GM12872 (cell line): Measurements from ENCODE around the gene DOC2B.

Experiments used
- TF ChIP-seq, protein P1 (sequence below): IDR thresholded peaks from 3 replicates; pipeline ENCODE4 v1.5.1; 2011; ENCODE audit warnings: low read depth, mild to moderate bottlenecking, low read length, moderate library complexity; ENCODE audit not compliant: insufficient read depth

The DOC2B gene

GRCh38 chr17:214881-215331 lies 33.5 kb upstream of the DOC2B start:
- TF ChIP-seq, protein P1, sequence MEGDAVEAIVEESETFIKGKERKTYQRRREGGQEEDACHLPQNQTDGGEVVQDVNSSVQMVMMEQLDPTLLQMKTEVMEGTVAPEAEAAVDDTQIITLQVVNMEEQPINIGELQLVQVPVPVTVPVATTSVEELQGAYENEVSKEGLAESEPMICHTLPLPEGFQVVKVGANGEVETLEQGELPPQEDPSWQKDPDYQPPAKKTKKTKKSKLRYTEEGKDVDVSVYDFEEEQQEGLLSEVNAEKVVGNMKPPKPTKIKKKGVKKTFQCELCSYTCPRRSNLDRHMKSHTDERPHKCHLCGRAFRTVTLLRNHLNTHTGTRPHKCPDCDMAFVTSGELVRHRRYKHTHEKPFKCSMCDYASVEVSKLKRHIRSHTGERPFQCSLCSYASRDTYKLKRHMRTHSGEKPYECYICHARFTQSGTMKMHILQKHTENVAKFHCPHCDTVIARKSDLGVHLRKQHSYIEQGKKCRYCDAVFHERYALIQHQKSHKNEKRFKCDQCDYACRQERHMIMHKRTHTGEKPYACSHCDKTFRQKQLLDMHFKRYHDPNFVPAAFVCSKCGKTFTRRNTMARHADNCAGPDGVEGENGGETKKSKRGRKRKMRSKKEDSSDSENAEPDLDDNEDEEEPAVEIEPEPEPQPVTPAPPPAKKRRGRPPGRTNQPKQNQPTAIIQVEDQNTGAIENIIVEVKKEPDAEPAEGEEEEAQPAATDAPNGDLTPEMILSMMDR, result no peak

DNA sequence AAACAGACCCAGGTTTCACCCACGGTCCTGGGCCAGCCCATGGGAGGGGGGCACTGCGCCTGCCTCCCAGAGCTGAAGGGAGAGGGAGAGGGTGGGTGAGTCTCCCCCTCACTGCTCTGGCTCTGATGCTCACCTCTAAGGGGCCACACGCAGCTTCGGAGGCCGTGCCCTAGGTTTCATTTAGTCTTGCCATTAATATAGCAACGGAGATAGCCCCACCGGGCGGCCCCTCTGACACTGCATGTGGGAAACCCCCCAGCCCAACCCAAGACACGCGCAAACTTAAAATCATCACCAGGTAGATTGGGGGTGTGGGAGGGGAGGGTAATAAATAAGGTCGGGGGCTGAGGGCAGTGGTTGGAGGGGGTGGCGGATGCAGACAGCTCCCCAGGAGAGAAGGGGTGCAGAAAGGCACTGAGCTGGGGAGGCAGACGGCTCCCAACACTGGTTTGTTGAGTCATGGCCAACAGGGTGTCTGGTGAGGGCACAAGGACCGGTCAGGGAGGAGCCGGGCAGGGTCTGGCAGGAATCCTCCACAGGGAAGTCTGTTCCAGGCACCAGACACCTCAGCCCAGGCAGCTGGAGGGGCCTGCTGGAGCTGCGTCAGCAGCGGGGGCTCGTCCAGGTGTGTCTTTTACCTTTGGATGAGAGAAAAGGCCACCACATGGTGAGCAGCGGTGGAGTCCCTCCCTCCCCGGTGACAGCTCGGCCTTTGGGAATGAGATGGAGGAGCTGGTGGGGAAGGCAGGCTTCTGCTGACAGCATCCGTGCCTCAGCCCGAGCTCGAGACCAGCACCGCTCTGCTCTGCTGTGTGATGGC lies 32.0 kb upstream of the DOC2B start:
- TF ChIP-seq, protein P1, result no peak

GRCh38 chr17:210402-210801 lies 29.0 kb upstream of the DOC2B start:
- TF ChIP-seq, protein P1, result no peak

- TF ChIP-seq, protein P1, result no peak
Measured at GRCh38 chr17:208429-208828, 27.0 kb upstream of the DOC2B start.

DNA sequence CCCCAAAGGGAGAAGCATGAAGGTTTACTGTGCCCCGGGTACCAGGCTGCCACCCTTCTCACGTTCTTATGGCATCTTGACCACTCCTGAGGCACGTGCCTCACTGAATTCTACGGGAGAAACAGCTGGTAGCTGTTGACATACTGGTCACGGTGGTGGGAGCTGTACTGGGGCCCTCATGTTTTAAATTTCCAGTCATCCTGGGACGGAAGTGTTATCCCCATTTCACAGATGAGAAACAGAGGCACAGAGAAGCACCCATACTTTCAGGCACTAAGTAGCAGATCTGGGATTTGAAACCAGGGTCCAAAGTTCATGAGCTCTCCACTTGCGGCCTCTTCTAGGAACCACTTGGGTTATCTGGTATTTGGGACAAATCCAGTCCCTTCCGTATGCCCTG lies 26.3 kb upstream of the DOC2B start:
- TF ChIP-seq, protein P1, result no peak

GRCh38 chr17:206941-207560 lies 25.6 kb upstream of the DOC2B start:
- TF ChIP-seq, protein P1, result no peak

DNA sequence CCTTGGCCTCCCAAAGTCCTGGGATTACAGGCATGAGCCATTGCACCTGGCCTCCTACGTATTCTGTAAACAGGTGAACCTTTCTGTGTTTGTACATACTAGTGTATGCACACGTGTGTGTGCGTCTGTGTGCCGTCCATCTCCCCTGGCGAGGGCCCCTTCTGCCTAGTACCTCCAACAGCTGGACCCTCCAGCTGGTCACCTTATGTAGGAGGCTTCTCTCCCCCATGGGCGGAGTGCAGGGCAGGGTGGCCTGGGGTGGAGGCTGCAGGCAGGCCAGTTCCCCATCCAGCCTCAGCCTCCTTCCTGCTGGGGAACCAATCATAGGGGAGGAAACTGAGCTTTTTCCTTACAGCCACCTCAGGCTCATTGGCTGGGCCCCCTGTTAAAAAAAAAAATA lies 24.4 kb upstream of the DOC2B start:
- TF ChIP-seq, protein P1, result no peak
